Subcutaneous abdominal adipose tissue (tissue), 5 donors: Measurements from ENCODE around the gene ZNF592.
A peak's percentile ranks its signal among the peaks of the same experiment; 100 is the strongest.
"Not testable (repeated sequence)": the region's sequence is repeated elsewhere in the genome, so short reads cannot be mapped to it uniquely, and the experiment has no call there.

Experiments used
- H3K27ac ChIP-seq: one replicate; pipeline ENCODE4 v1.7.0; 2013; ENCODE audit warnings: low read depth, mild to moderate bottlenecking, inconsistent platforms, low read length, moderate library complexity
- H3K27me3 ChIP-seq, 5 donors: one replicate each; pipeline ENCODE4 v1.7.0; 2013; ENCODE audit warnings: low read length in 5 of 5, inconsistent platforms in 1 of 5; ENCODE audit not compliant: control insufficient read depth in 5 of 5, insufficient read depth in 4 of 5
- H3K36me3 ChIP-seq, 5 donors: one replicate each; pipeline ENCODE4 v1.7.0; 2013; ENCODE audit warnings: low read length in 5 of 5; ENCODE audit not compliant: control insufficient read depth in 5 of 5, insufficient read depth in 5 of 5
- H3K4me1 ChIP-seq, 5 donors: one replicate each; pipeline ENCODE4 v1.7.0; 2013; ENCODE audit warnings: low read length in 5 of 5, mild to moderate bottlenecking in 3 of 5, moderate library complexity in 1 of 5; ENCODE audit not compliant: control insufficient read depth in 5 of 5, insufficient read depth in 5 of 5
- H3K4me3 ChIP-seq, 5 donors: one replicate each; pipeline ENCODE4 v1.7.0; 2013; ENCODE audit warnings: low read length in 5 of 5, low read depth in 1 of 5
- H3K9ac ChIP-seq, 5 donors: one replicate each; pipeline ENCODE4 v1.7.0; 2013; ENCODE audit warnings: low read length in 5 of 5, mild to moderate bottlenecking in 4 of 5, moderate library complexity in 3 of 5
- H3K9me3 ChIP-seq, 5 donors: one replicate each; pipeline ENCODE4 v1.7.0; 2013; ENCODE audit warnings: low read length in 5 of 5; ENCODE audit not compliant: control insufficient read depth in 5 of 5
- donor health status: healthy.
- donor health status: healthy.
- donor health status: healthy.
- donor health status: healthy.
- donor health status: healthy.

Gene ZNF592

DNA sequence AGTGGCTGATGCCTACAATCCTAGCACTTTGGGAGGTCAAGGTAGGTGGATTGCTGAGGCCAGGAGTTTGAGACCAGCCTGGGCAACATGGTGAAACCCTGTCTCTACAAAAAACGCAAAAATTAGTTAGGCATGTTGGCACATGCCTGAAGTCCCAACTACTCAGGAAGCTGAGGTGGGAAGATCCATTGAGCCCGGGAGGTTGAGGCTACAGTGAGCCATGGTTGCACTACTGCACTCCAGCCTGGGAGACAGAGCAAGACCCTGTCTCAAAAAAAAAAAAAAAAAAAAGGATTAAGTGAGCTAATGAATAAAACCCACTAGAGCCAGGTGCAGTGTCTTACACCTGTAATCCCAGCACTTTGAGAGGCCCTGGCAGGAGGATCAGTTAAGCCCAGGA lies 25.8 kb upstream of the ZNF592 start:
- Histone ChIP-seq H3K4me3 (no peak overlapping the region), H3K9me3 (no peaks in the 10 kb centered on the region), H3K27me3 (no peaks in the 10 kb centered on the region), H3K4me1 (peaks cover 0 to 10% (median 6%) of the 10 kb centered on the region in 5 donors), H3K27ac (no peak overlapping the region), H3K36me3 (no peaks in the 10 kb centered on the region), H3K9ac (no peak overlapping the region)

DNA sequence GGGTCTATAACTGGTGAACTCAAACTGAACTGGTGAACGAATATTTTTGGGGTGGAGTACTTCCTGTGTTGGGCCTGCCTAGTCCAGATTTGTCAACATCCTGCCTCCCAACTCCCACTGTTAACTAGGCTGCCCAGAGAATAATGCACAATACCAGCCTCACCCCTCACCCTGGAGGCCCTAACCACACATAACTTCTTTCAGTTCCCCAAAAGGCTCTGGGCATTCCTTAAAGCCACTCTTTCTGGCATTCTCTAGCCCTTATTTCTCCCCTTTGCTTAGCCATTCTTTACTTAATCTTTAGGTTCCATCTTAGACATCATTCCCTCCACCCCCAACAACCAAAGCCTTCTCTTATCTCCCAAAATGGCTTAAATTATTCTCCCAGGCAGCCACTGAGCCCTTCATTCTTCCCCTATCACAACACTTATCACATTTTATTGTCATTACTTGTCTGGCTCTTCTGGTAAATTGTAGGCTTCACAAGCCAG lies 23.3 kb upstream of the ZNF592 start:
- Histone ChIP-seq H3K36me3 (no peaks in the 10 kb centered on the region), H3K27ac (peak overlapping the region; percentile 2), H3K4me3 (no peak overlapping the region), H3K27me3 (no peaks in the 10 kb centered on the region), H3K4me1 (peaks cover 0 to 10% (median 6%) of the 10 kb centered on the region in 5 donors), H3K9ac (no peak overlapping the region), H3K9me3 (no peaks in the 10 kb centered on the region)

DNA sequence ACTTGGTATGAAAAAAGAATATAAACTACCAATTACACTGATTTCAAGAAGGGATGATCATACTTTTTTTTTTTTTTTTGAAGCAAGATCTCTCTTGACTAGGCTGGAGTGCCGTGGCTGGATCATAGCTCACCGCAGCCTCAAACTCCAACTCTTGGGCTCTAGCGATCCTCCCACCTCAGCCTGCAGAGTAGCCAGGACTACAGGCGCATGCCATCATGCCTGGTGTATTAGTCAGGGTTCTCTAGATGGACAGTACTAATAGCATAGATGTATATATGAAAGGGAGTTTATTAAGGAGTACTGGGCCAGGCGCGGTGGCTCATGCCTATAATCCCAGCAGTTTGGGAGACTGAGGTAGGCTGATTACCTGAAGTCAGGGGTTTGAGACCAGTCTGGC lies 21.0 kb upstream of the ZNF592 start:
- no peaks in the 10 kb centered on the region for H3K9me3 ChIP-seq
- no peak overlapping the region for H3K27ac ChIP-seq
- H3K27me3 ChIP-seq: no peaks in the 10 kb centered on the region
- no peak overlapping the region for H3K9ac ChIP-seq
- H3K36me3 ChIP-seq: no peaks in the 10 kb centered on the region
- no peak overlapping the region for H3K4me3 ChIP-seq
- peaks cover 0 to 10% (median 6%) of the 10 kb centered on the region in 5 donors for H3K4me1 ChIP-seq

DNA sequence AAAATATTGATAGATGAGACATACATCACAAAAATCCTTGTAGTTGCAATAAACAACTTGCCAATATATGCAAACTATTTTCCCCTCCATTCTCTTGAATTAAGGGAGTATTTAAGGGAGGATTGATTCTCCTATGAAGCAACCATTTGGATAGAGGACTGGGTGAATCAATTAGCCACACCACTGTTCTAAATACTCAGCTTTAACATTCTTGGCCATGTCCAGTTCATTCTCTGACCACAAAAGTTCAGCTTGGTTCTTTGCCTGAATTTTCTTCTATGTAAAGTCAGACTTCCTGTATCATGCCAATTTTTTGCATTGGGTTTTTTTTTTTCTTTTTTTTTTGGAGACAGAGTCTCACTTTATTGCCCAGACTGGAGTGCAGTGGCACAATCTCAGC lies 16.6 kb upstream of the ZNF592 start:
- no peaks in the 10 kb centered on the region for H3K9me3 ChIP-seq
- no peaks in the 10 kb centered on the region for H3K27me3 ChIP-seq
- no peaks in the 10 kb centered on the region for H3K36me3 ChIP-seq
- H3K4me1 ChIP-seq: peaks cover 0 to 13% (median 0%) of the 10 kb centered on the region in 5 donors
- H3K4me3 ChIP-seq: no peak overlapping the region
- H3K9ac ChIP-seq: no peak overlapping the region
- no peak overlapping the region for H3K27ac ChIP-seq

DNA sequence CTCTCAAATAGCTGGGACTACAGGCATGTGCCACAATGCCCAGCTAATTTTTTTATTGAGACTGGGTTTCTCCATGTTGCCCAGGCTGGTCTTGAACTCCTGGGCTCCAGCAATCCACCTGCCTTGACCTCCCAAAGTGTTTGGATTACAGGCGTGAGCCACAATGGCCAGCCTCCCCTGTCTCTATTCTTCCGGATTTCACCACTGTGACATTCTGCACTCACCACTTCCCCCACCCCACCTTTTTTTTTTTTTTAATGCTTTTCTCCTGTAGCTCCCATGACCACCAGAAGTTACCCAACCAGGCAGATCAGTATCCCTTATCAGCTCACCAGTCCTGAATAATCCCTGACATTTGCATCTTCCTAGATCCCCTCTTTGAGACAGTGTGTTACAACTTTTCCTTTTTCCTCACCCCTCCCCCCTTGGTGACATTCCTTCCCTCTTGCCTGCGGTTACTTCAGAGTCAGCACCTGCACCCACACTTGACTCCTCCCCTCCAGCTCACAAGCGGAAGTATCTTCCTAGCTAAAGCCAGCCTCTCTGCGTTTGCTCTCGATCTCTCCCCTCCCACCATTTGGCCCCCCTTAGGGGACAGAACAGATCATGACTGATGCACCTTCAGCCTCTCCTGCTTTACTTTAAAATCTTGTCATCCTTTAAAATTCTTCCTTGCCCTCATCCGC lies 13.5 kb upstream of the ZNF592 start:
- Histone ChIP-seq H3K9me3 (no peaks in the 10 kb centered on the region), H3K36me3 (no peaks in the 10 kb centered on the region), H3K4me3 (peak overlapping the region in 1 of 5 donors; percentile 20), H3K27ac (no peak overlapping the region), H3K27me3 (no peaks in the 10 kb centered on the region), H3K9ac (peak overlapping the region in 1 of 5 donors; percentile 39), H3K4me1 (peaks cover 0 to 13% (median 0%) of the 10 kb centered on the region in 5 donors)

DNA sequence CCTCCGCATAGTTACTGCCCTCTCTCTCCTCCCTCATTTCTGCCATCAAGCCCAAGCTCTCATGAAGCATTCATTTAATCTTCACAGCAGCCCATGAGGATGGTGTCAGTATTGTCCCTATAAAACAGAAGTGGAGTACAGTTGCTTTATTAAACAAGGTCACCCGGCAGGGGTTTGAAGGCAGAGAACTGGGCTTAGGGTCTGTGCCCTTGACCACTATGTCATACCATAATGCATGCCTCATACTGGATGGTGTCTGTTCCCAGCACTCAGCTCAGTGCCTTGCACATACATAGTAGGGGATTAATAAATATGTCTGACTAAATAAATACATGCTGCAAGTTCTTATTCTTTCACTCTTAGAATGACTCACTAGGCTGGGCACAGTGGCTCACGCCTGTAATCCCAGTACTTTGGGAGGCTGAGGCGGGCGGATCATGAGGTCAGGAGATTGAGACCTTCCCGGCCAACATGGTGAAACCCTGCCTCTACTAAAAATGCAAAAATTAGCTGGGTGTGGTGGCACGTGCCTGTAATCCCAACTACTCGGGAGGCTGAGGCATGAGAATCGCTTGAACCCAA lies 12.8 kb upstream of the ZNF592 start:
- H3K27ac ChIP-seq, H3K9me3 ChIP-seq, H3K27me3 ChIP-seq, H3K36me3 ChIP-seq, H3K9ac ChIP-seq: not testable (repeated sequence)
- Histone ChIP-seq H3K4me1 (peaks cover 0 to 18% (median 2%) of the 10 kb centered on the region in 5 donors), H3K4me3 (peak overlapping the region in 1 of 5 donors; percentile 20)

DNA sequence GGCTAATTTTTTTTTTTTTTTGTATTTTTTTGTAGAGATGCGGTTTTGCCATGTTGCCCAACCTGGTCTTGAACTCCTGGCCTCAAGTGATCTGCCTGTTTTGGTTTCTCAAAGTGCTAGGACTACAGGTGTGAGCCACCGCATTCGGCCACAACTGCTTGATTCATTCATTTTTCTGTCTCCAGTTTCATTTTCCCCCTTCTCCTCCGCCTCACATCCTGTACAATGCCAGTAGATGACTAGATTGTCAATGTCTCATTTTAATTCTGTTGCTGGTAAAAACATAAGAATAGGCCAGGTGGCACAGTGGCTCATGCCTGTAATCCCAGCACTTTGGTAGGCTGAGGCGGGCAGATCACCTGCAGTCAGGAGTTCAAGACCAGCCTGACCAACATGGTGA lies 12.0 kb upstream of the ZNF592 start:
- H3K4me3 ChIP-seq: no peak overlapping the region
- no peak overlapping the region for H3K27ac ChIP-seq
- no peaks in the 10 kb centered on the region for H3K9me3 ChIP-seq
- no peaks in the 10 kb centered on the region for H3K36me3 ChIP-seq
- no peak overlapping the region for H3K9ac ChIP-seq
- no peaks in the 10 kb centered on the region for H3K27me3 ChIP-seq
- H3K4me1 ChIP-seq: peaks cover 0 to 19% (median 6%) of the 10 kb centered on the region in 5 donors

DNA sequence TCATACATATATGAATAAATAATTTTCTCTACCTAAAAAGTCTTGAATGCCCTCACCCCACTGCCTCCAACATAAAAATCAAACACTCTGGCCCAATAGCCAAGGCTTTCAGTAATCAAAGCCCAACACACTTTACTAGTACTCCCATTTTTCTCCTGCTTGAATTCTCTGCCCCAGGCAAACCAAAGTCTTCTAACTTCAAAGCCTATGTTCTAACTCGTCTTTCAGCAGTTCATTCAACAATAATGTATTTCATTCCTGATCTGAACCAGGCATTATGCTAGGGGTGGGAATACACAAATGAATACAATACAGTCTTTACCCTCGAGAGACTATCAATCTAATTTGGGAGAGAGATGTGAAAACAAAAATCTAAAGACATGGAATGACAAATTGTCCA lies 11.4 kb upstream of the ZNF592 start:
- no peak overlapping the region for H3K9ac ChIP-seq
- H3K9me3 ChIP-seq: no peaks in the 10 kb centered on the region
- H3K36me3 ChIP-seq: no peaks in the 10 kb centered on the region
- H3K27me3 ChIP-seq: no peaks in the 10 kb centered on the region
- H3K4me1 ChIP-seq: peaks cover 0 to 19% (median 6%) of the 10 kb centered on the region in 5 donors
- H3K27ac ChIP-seq: no peak overlapping the region
- H3K4me3 ChIP-seq: no peak overlapping the region

DNA sequence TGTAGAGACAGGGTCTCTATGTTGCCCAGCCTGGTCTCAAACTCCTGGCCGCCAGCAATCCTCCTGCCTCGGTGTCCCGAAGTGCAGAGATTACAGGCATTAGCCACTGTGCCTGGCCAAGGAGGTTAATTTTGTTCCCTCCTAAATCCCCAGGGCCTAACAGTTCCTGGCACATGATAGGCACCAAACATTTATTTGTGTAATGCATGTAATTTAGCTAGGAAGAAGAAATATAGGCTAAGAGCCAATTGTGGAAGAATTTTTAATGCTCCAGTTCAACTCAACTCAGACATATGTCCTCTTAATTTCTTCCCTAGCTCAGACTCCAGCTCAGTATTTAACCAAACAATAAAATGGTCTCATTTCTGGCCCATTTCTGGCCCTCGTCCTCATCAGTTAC lies 7.7 kb upstream of the ZNF592 start:
- Histone ChIP-seq H3K27ac (no peak overlapping the region), H3K27me3 (no peaks in the 10 kb centered on the region), H3K9ac (no peak overlapping the region), H3K4me1 (peaks cover 0 to 16% (median 6%) of the 10 kb centered on the region in 5 donors), H3K36me3 (no peaks in the 10 kb centered on the region), H3K9me3 (no peaks in the 10 kb centered on the region), H3K4me3 (no peak overlapping the region)

DNA sequence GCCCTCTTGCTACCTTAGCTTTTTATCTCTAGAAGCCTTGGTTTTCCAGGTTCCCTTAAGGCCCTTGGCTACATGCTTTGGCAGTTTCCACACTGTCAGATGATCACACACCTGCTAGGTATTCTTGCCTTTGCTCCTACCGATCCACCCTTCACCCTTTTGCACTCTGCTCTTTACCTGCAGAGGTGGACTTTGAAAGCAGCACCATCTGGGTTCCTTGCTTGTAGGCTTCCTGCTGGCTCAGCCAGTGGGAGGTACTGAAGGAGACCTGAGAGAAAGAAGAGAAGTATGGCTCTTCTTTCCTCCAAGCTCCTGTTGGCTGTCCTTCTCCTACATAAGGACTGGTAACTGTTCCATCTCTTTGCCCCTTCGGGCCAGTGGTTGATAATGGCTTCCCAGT lies 7.3 kb upstream of the ZNF592 start:
- Histone ChIP-seq H3K4me1 (peaks cover 0 to 18% (median 6%) of the 10 kb centered on the region in 5 donors), H3K4me3 (no peak overlapping the region), H3K27me3 (no peaks in the 10 kb centered on the region), H3K9me3 (no peaks in the 10 kb centered on the region), H3K36me3 (no peaks in the 10 kb centered on the region), H3K9ac (no peak overlapping the region), H3K27ac (no peak overlapping the region)
